GM19035 (cell line): ENCODE measurements around the gene MAP2K2.
A peak's percentile ranks its signal among the peaks of the same experiment; 100 is the strongest.
"Not testable (repeated sequence)": the region's sequence is repeated elsewhere in the genome, so short reads cannot be mapped to it uniquely, and the experiment has no call there.

Experiments used
- ATAC-seq: cut with Tn5 transposase; IDR thresholded peaks from one replicate; pipeline ENCODE4 v1.9.1; 2021; ENCODE audit not compliant: unreplicated experiment

The MAP2K2 gene

DNA sequence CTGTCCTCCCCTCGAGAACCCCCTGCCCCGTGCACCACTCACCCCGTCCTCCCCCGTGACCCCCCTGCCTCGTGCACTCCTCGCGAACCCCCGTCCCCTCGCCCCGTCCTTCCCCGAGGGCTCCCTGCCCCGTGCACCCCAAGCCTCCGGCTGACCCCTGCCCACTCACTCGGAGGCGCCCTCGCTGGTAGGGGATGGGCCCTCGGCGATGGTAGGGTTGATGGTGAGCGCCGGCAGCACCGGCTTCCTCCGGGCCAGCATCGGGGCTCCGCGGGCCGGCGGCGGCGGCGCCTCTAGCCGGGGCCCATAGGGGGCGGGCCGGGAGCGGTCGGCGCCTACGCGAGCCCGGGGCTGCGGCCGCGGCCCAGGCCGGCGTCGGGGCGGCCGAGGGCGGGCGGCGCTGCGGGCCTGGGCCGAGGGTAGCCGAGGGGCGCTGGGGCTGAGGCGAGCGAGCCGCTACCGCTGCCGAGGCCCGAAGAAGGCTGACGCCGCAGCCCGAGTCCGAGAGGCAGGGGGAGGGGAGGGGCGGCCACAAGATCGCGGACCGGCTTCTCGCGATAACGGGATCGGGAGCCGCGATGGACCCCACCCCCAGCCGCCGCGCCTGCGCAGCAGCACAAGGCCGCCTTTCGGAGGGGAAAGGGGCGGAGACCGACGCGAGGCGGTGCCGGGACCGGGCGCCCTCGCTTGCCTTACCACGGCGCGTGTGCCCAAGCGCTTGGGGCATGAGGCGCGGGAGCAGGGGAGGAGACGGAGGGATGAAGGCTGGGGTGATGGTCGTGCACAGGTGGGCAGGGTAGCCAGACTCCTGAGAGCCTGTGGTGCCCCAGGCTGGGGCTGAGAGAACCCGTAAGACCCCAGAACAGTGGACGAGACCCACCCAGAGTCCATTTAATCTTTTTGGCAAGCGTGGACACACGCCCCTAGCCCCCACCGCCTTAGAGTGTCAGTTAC is at the start of gene MAP2K2:
MAP2K2 (minus strand) TSS at position 508 of the 954 bp plus-strand sequence; CDS start at position 261, 247 bp downstream.
- ATAC-seq: peak; percentile 89

DNA sequence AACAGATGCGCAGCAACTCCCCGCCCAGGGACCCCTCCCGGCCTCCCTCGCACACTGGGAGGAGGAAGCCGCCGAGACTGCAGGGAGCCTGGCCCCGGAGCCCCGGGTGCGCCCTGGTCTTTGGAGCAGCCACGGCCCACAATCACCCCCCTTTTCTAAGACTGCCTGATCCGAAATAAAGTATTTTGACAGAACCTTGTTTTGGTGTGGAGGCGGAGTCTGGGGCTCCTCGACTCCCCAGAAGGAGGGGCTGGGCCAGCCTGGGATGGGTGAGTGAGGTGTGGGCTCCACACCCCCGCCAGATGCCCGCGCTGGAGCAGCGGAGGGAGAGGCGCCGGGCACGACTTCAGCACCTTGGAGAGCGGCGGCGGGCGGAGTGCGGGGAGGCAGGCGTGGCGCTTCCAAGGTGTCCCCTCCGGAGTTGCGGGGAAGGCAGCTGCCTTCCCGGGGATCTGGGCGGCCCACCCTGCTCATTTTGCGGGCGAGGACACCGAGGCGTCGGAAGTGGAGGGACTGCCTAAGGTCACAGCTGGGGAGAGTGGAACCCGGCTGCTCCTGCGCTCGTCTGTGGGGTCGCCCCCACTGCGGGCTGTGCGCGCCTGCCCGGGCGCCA is 49.0 kb upstream of the MAP2K2 start:
- no peak for ATAC-seq

DNA sequence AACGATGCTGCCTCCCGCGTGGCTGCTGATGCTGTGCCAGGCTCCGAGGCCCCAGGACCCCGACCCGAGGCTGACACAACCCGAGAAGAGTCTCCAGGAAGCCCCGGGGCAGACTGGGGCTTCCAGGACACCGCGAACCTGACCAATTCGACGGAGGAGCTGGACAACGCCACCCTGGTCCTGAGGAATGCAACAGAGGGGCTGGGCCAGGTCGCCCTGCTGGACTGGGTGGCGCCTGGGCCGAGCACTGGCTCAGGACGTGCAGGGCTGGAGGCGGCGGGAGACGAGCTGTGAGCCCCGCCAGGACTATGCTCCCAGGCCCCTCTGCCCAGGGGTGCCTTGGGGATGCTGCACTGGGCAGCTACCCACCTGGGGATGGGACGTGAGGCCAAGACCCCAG is 47.8 kb upstream of the MAP2K2 start:
- no peak for ATAC-seq

DNA sequence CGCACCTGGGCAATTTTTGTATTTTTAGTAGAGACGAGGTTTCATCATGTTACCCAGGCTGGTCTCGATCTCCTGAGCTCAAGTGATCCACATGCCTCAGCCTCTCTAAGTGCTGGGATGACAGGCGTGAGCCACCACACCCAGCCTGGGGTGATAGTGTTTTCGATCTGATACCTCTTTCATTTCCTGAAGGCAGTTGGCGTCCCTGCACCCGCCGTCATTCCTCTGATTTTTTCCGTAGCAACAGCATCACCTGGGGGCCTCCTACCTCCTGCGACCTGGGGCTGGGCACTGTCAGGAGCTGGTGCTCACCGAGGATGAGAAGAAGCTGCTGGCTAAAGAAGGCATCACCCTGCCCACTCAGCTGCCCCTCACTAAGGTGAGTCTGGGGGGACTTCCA is 40.3 kb upstream of the MAP2K2 start:
- ATAC-seq: no peak

DNA sequence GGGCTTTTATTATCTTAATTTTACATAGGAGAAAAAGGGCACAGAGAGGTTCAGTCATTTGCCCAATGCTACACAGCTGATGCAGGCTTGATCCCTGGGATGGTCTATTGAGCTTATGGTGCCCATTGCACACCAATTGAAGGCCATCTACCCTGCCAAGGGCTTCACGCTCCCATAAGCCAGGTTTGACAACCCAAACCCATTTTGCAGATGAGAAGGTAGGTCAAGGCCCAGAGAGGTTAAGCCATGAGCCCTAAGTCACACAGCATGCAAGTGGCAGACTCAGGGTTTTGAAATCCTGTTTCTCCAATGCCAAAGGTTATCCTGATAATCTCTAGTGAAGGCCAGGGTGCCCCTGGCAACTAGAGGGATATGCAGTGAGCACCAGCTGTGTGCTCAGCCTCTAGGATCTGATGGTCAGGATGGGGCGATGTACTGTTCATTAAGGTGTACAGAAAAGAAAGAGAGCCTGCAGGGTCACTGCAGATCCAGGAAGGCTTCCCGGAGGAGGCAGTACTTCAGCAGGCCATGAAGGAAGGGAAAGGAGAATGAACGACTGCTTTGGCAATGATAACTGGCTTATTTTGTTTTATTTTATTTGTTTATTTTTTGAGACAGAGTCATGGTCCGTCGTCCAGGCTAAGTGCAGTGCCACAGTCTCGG is 37.6 kb upstream of the MAP2K2 start:
- ATAC-seq: no peak

DNA sequence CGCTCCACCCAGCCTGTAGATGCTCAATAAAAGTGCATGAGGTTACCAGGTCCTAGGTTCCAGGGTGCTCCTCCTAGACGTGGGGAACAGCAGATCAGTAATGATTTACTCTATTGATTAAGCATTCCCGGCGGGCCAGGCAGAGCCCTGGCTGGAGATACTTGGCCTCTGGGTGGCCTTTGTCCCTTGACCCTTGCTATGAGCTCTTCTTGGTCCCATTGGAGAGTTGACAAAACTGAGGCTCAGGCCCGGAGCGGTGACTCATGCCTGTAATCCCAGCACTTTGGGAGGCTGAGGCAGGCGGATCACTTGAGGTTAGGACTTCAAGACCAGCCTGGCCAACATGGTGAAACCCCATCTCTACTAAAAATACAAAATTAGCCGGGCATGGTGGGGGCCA is 34.0 kb upstream of the MAP2K2 start:
- not testable (repeated sequence) for ATAC-seq

DNA sequence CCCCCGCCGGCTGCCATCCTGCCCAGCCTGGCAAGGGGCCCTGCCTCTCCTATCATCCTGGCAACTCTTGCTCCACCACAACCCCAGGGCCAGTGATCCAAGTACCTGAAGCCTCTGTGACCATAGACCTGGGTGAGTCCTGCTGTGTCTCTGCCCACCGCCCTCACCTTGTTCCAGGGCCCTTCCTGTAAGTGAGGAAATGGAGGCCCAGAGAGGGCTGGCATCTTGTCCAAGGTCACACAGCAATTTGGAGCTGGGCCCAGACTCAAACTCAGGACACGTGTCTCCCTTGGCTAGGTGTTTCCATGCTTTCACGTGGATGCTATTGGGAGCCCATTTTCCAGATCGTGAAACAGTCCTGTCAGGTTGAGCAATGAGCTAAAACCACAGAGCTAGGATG is 33.2 kb upstream of the MAP2K2 start:
- ATAC-seq: no peak

DNA sequence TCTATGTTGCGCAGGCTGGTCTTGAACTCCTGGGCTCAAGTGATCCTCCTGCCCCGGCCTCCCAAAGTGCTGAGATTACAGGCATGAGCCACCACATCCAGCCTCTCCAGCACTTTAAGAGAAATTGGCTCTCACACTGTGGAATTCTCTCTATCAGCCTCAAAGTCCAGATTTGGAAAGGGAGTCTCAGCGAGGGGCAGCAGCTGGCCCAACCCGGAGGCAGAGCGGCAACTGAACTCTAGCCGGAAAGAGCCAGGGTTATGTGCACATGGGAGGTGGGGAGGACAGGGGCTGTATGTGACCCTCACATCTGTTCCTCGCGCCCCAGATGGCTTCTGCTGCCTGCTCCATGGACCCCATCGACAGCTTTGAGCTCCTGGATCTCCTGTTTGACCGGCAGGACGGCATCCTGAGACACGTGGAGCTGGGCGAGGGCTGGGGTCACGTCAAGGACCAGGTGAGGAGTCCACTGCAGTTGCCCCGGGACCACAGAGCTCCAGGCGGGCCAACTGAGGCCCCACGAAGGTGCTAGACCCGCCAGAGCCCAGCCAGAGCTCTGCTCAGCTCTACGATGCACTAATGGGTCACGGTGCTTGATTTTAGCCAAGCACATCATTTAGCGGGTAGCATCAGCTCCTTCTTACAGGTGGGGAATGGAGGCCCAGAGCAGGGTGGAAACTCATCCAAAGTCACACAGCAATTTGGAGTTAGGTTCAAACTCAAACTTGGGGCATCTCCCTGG is 30.8 kb upstream of the MAP2K2 start:
- no peak for ATAC-seq

DNA sequence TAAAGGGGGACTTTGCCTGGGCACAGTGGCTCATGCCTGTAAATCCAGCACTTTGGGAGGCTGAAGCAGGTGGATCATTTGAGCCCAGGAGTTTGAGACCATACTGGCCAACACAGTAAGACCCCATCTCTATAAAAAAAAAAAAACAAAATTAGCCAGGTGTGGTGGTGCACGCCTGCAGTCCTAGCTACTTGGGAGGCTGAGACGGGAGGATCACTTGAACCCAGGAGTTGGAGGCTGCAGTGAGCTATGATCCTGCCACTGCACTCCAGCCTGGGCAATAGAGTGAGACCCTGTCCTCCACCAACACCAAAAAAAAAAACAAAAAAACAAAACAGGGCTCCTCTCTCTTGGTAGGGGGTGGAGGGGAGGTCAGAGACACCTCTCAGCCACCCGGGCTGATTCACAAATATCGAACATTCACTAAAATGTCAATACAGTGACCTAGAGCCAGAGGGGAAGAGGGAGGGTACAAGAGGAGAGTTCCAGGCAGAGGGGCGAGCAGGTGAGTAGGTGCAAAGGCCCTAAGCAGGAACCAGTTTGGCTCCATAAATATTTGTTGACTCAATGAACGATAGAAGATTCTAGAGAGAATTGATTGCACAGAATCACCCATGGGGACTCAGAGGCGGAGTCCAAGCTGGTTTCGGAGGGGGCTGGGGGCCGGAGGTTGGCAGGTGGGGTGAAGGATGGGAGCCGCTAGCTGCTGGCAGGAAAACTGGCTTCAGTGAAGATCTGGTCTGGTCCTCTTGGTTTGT is 28.5 kb upstream of the MAP2K2 start:
- ATAC-seq: no peak

DNA sequence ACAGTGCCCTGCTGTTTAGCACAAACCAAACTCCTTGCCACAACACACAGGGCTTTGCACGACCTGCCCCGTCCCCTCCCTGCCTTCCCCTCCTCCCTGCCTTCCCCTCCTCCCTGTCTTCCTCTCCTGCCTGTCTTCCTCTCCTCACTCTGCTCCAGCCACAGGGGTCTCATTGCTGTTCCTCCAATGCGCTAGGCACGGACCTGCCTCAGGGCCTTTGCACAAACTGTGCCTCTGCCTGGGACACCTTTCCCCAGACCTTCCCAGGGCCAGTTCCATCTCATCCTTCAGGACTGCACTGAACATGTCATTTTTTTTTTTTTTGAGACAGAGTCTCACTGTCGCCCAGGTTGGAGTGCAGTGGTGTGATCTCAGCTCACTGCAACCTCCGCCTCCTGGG is 27.7 kb upstream of the MAP2K2 start:
- ATAC-seq: no peak

DNA sequence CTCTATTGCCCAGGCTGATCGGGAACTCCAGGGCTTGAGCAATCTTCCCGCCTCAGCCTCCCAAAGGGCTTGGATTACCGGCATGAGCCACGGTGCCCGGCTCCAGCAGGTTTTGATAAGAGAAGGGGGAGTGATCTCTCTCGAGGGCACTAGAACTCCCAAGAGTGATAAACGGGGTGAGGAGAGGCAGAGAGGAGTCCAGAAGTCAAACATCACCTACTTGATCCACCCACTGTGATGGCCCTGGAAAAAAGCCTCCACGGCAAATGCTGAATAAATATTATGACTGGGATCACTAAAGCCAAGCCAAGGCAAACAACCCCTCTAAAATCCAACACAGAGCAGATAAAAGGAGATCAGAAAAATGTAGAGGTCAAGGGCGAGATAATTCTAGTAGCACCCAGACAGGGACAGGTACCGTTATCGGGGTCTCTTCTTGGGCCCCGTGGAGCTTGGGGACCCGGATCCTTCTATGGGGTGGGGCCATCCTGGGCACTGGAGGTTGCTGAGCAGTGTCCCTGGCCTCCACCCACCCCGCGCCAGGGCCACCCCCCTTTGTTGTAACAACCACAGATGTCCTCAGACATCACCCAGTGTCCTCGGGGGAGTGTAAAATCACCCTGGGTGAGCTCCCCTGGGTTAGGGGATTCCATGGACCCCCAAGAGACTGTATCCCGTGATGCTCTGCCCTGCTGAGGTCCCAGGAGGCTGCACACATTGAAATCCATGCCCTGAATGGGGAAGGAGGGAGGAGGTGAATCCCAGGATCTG is 25.8 kb upstream of the MAP2K2 start:
- ATAC-seq: no peak

DNA sequence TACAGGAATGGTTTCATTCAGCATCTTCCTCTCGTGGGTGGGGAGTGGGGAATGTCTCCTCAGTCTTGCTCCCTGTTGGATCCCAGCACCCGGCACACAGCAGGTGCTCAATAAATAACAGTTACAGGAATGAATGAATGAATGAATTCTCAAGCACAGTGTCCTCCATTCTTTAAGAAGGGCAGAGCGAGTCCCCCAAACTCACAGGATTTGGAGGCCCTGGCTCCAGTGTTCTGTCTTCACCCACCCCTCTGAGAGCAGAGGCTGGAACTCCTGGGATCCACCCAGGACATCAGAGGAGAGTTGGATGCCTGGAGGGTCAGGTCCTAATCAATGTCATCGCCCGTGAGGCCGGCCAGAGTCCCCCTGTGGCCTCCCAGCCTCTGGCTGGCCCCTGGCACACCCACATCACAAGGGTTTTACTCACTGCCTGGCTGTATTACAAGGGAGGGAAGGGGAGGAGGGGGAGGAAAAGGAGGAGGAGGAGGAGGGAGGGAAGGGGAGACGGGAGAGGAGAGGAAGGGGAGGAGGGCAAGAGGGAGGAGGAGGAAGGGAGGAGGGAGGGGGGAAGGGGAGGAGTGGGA is 20.8 kb upstream of the MAP2K2 start:
- no peak for ATAC-seq

DNA sequence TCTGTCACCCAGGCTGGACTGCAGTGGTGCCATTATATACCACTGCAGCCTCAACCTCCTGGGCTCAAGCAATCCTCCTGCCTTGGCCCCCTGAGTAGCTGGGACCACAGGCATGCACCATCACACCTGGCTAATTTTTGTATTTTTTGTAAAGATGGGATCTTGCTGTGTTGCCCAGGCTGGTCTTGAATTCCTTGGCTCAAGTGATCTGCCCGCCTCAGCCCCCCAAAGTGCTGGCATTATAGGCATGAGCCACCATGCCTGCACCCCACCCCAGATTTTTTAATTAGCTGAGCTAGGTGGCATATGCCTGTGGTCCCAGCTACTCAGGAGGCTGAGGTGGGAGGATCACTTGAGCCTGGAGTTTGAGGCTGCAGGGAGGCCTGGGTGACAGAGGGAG is 19.0 kb upstream of the MAP2K2 start:
- not testable (repeated sequence) for ATAC-seq

DNA sequence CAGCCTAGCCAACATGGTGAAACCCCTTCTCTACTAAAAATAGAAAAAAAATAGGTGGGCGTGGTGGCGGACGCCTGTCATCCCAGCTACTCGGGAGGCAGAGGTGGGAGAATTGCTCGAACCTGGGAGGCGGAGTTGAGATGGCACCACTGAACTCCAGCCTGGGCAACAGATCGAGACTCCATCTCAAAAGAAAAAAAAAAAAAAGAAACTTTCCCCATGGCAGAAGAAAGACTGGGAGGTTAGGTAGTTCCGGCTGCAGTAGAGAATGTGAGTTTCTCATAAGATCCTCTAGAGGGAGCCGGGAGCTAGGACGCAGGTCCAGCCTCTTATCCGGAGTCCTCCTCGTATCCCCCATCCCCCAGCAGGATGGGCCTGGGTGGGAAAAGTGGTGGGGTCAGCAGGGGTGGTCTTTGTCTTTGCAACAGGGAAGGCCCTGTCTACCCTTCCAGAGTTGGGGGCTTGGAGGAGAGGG is 16.4 kb upstream of the MAP2K2 start:
- ATAC-seq: no peak

DNA sequence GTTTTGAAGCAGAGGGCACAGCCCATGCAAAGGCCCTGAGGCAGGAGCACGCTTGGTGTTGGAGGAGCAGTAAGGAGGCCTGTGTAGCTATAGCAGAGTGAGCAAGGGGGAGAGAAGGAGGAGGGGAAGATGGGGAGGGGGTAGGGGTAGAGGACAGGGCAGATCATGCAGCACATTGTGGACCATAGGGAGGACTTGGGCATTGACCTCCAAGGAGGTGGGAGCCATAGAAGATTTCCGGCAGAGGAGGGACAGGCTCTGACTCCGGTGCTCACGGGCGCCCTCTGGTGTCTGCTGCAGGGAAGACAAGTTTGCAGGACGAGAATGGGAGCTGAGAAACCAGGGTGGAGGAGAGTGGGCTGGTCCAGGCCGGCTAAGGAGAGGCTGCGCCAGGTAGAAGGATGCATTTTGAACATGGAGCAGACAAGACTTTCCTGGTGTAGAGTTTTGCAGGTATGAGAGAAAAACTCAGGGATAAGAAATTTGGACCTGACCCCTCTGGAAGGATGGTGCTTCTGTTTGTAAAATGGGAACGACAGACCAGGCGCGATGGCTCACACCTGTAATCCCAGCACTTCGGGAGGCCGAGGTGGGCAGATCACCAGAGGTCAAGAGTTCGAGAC is 15.8 kb upstream of the MAP2K2 start:
- ATAC-seq: no peak

DNA sequence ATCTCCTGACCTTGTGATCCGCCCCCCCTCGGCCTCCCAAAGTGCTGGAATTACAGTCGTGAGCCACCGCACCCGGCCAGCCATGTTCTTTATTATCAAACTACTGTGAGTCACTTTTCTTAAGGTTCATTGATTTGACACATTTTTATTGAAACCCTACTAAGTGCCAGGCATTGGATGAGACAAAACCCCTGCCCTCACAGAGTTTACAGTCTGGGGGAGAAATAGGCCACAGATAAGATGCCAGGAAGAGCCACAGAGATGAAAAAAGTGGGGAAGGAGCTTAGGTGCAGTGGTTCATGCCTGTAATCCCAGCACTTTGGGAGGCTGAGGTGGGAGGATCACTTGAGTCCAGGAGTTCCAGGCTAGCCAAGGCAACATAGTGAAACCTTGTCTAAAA is 14.5 kb upstream of the MAP2K2 start:
- no peak for ATAC-seq

DNA sequence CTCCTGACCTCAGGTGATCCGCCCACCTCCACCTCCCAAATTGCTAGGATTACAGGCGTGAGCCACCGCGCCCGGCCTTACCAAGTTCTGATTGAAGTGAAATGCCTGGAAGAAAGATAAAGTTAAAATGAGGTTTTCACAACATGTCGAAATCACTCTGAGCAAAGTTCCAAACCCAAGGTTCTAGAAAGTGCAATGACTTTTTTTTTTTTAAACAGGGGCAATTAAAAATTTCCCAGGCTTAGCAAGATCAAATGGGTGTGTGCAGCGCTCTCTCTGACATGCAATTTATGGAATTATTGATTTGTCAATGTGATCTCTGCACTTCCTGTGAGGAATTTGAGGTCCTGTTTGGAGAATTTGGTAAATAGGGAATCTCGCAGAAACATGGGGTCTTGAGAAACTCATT is 12.8 kb upstream of the MAP2K2 start:
- no peak for ATAC-seq

DNA sequence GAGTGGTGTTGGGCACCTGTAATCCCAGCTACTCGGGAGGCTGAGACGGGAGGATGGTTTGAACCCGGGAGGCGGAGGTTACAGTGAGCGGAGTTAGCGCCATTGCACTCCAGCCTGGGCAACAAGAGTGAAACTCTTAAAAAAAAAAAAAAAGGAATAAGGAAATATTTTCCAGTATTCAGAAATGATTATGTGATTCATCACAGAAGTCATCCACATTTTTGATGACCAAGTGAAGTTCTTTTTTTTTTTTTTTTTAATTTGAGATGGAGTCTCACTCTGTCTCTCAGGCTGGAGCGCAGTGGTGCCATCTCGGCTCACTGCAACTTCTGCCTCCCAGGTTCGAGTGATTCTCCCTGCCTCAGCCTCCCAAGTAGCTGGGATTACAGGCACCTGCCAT is 11.5 kb upstream of the MAP2K2 start:
- ATAC-seq: not testable (repeated sequence)

DNA sequence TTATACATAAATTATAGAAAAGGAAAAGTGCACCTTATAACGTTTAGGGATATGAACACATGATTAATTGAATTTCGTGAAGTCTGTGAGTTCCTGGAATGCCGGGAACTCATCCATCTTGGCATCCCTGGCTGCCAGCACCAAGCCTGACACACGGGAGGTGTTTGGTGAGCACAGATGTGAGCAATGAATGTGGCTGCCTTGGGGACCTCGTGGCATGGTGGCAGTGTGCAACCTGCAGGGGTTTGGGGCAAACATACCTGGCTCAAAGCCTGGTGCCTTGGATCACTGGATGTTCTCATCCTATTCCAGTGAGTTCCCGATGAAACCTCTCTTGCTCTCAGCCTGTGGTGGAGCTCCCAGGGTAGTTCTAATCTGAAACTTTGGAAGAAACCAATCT is 10.4 kb upstream of the MAP2K2 start:
- ATAC-seq: no peak
